Measurements from ENCODE around the gene ADAM8. TPM values are rescaled to one million over a fixed set of nuclear protein-coding genes. Genes with fewer than 3 reads are reported as not detected.

Gene ADAM8
- total RNA-seq, 1 donor from 2014 or later, result 1.5 TPM

DNA sequence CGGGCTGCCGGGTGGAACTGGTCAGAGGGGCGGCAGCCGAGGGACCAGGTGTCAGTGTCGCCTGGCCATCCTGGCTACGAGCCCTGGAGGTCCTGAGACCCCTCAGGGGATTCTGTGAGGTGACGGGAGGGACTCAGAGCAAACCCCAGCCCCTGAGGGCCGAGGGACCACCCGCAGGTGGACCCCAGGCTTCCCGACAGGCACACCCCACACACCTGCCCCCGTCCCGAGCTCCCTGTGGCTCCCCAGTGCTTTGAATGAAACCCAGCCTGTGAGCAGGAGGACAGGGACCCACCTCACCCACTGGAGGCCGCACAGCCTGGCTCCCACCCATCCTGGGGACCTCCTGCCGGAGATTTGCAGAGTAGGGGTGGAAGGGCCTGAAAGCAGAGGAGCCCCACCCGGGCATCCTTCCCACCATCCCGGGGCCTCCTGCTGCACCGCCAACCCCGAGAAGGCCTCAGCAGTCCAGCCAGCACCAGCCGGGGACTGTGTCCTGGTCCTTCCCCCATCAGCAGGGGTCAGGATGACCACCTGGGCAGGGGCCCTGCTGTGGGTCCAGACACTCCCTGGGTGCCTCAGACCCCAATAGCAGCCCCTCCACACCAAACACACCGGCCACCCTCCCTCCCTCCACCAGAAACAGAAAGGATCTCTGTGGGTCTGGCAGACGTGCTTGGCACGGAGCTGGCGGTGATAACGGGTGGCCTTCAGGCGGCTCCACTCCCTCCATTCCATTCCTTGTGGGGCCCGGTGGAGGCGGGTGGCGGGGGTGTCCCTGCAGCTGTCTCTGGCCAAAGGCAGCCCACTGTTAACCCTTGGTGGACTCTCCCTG lies 25.1 kb downstream of the ADAM8 start:
- TF ChIP-seq, protein P1, sequence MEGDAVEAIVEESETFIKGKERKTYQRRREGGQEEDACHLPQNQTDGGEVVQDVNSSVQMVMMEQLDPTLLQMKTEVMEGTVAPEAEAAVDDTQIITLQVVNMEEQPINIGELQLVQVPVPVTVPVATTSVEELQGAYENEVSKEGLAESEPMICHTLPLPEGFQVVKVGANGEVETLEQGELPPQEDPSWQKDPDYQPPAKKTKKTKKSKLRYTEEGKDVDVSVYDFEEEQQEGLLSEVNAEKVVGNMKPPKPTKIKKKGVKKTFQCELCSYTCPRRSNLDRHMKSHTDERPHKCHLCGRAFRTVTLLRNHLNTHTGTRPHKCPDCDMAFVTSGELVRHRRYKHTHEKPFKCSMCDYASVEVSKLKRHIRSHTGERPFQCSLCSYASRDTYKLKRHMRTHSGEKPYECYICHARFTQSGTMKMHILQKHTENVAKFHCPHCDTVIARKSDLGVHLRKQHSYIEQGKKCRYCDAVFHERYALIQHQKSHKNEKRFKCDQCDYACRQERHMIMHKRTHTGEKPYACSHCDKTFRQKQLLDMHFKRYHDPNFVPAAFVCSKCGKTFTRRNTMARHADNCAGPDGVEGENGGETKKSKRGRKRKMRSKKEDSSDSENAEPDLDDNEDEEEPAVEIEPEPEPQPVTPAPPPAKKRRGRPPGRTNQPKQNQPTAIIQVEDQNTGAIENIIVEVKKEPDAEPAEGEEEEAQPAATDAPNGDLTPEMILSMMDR (IDR thresholded peaks at IDR 0.05; ENCODE audit: unreplicated experiment), result no peak
- no peak for DNase-seq (ENCODE audit: low spot score)
- H3K27ac Mint-ChIP-seq (ENCODE audit: unreplicated experiment), result no peak overlapping the region
- H3K36me3 Mint-ChIP-seq (ENCODE audit: low read depth, unreplicated experiment), result no peaks in the 10 kb centered on the region
- no peaks in the 10 kb centered on the region for H3K9me3 Mint-ChIP-seq (ENCODE audit: unreplicated experiment)
- no peaks in the 10 kb centered on the region for H3K4me1 Mint-ChIP-seq (ENCODE audit: unreplicated experiment)
- H3K27me3 Mint-ChIP-seq (ENCODE audit: unreplicated experiment), result peaks cover 17% of the 10 kb centered on the region
- no peak overlapping the region for H3K4me3 Mint-ChIP-seq (ENCODE audit: unreplicated experiment)

DNA sequence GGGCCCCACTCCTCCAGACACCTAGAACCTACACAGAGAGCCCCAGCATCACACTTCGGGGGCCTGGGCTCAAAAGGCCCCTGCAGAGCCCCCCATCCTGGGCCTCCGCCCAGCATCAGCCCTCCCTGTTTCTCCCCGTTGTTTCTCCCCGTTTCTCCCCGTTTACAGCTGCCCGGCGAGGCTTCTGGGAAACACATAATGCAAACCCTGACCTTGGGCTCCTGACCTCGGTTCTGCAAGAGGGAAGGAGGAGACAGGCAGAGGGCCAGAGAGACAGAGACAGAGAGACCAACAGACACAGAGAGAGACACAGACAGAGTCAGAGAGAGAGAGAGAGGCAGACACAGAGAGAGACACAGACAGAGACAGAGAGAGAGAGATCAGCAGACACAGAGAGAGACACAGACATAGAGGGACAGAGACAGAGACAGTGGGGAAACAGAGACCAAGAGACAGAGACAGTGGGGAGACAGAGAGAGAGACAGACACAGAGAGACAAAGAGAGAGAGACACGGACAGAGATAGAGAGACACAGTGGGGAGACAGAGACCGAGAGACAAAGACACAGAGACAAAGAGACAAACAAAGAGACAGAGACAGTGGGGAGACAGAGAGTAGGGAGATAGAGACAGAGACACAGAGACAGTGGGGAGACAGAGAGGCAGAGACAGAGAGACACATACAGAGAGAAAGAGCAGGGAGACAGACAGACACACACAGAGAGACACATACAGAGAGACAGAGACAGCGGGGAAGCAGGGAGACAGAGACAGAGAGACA lies 26.5 kb downstream of the ADAM8 start:
- TF ChIP-seq, protein P1 (IDR thresholded peaks at IDR 0.05; ENCODE audit: unreplicated experiment), result no peak
- no peaks in the 10 kb centered on the region for H3K4me1 Mint-ChIP-seq (ENCODE audit: unreplicated experiment)
- H3K9me3 Mint-ChIP-seq (ENCODE audit: unreplicated experiment), result no peaks in the 10 kb centered on the region
- DNase-seq (ENCODE audit: low spot score), result no peak
- H3K36me3 Mint-ChIP-seq (ENCODE audit: low read depth, unreplicated experiment), result no peaks in the 10 kb centered on the region
- H3K4me3 Mint-ChIP-seq (ENCODE audit: unreplicated experiment), result no peak overlapping the region
- H3K27ac Mint-ChIP-seq (ENCODE audit: unreplicated experiment), result no peak overlapping the region
- peaks cover 17% of the 10 kb centered on the region for H3K27me3 Mint-ChIP-seq (ENCODE audit: unreplicated experiment)

DNA sequence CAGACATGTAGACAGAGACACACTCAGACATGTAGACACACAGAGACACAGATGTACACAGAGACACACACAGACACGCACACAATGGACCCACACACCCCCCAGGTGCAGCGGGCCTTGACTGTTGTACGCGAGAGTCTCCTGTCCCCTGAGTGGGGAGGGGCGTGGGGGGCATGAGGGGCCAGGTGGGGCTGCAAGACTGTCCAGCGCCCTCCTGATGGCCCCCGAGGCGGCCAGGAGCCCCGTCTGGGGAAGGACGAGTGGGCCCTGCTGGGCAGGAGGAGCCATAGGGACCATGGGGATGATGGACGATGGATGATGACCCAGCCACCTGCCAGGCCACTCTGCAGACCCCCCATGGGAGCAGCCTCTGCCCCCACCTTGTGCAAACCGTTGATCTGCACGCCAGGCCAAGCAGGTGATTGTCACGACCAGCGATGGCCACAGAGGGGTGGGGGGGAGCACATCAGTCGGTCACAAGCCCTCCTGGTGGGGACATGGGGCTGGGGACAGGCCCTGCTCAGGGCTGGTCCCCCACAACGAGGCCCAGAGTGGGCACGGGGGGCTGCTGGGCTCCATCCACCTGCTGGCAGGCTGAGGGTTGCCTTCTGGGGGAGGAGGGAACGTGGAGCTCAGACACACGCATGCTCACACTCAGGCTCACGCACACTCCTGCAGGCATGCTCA lies 27.4 kb downstream of the ADAM8 start:
- H3K36me3 Mint-ChIP-seq (ENCODE audit: low read depth, unreplicated experiment), result no peaks in the 10 kb centered on the region
- H3K4me1 Mint-ChIP-seq (ENCODE audit: unreplicated experiment), result no peaks in the 10 kb centered on the region
- no peaks in the 10 kb centered on the region for H3K9me3 Mint-ChIP-seq (ENCODE audit: unreplicated experiment)
- peaks cover 18% of the 10 kb centered on the region for H3K27me3 Mint-ChIP-seq (ENCODE audit: unreplicated experiment)
- TF ChIP-seq, protein P1 (IDR thresholded peaks at IDR 0.05; ENCODE audit: unreplicated experiment), result no peak
- H3K27ac Mint-ChIP-seq (ENCODE audit: unreplicated experiment), result no peak overlapping the region
- H3K4me3 Mint-ChIP-seq (ENCODE audit: unreplicated experiment), result no peak overlapping the region
- DNase-seq (ENCODE audit: low spot score), result no peak

DNA sequence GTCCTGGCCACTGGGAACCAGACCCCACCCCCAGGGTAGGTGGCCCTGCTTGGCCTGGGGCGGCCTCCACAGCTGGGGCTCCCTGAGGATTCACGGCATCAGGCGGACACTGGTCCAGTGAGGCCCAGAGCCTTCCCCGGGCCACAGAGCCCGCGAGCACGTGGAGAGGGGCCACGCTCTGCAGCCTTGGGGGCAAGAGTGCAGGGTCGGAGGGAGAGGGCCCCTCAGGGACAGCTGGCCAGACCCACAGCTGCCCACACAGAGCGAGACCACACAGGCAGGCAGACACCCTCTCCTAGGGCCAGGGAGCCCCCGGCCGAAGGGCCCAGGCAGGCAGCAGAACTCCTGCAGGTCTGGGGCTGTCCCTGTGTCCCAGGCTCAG lies 28.3 kb downstream of the ADAM8 start:
- no peak overlapping the region for H3K4me3 Mint-ChIP-seq (ENCODE audit: unreplicated experiment)
- no peak for DNase-seq (ENCODE audit: low spot score)
- TF ChIP-seq, protein P1 (IDR thresholded peaks at IDR 0.05; ENCODE audit: unreplicated experiment), result no peak
- H3K4me1 Mint-ChIP-seq (ENCODE audit: unreplicated experiment), result no peaks in the 10 kb centered on the region
- H3K36me3 Mint-ChIP-seq (ENCODE audit: low read depth, unreplicated experiment), result no peaks in the 10 kb centered on the region
- peaks cover 17% of the 10 kb centered on the region for H3K27me3 Mint-ChIP-seq (ENCODE audit: unreplicated experiment)
- no peaks in the 10 kb centered on the region for H3K9me3 Mint-ChIP-seq (ENCODE audit: unreplicated experiment)
- no peak overlapping the region for H3K27ac Mint-ChIP-seq (ENCODE audit: unreplicated experiment)

Measured in endothelial cell (in vitro differentiated cells).